ENCODE results near the gene RPL35. TPM values are rescaled to one million over a fixed set of nuclear protein-coding genes. Genes with fewer than 3 reads are reported as not detected.

Gene RPL35
- total and polyA plus RNA-seq, 10 of the 15 experiments (the other 5 are each of a cell fraction or from before 2014, with no cell fraction given), result 2,572 to 6,300 (median 3,864) TPM

- no peak for TF ChIP-seq YBX1 (IDR thresholded peaks at IDR 0.05)
- no peak for TF ChIP-seq TCF12 (IDR thresholded peaks at IDR 0.05; ENCODE audit: low read depth, low read length)
- TF ChIP-seq CBX3 (IDR thresholded peaks at IDR 0.05; ENCODE audit: borderline replicate concordance, low read depth), result no peak
These were observed 6.2 kb downstream of the RPL35 start (continued) for GRCh38 chr9:124855566-124855943.

- Histone ChIP-seq H3K9ac (ENCODE audit: control insufficient read depth, insufficient read depth, low read length) (no peak overlapping the region), H3K4me3 (no peak overlapping the region), H3K27me3 (replicated peaks in 1 of 2; ENCODE audit: control insufficient read depth in 2 of 2, insufficient read depth in 2 of 2, low read length in 1 of 2) (no peaks in the 10 kb centered on the region), H3K27ac (ENCODE audit: control insufficient read depth, insufficient read depth) (no peak overlapping the region), H2AFZ (ENCODE audit: control insufficient read depth, low read depth, low read length) (no peak overlapping the region), H4K20me1 (ENCODE audit: control insufficient read depth, insufficient read depth) (peaks cover 10% of the 10 kb centered on the region), H3K4me1 (ENCODE audit: control insufficient read depth, insufficient read depth, low read length) (peaks cover 11% of the 10 kb centered on the region), H3K36me3 (ENCODE audit: control insufficient read depth in 2 of 2, insufficient read depth in 2 of 2, low read length in 1 of 2) (peaks cover 23 to 27% of the 10 kb centered on the region in 2 experiments; a peak in 3 of 4 replicates), H3K9me3 (replicated peaks; ENCODE audit: control insufficient read depth, insufficient read depth, low read length) (no peaks in the 10 kb centered on the region), H3K4me2 (ENCODE audit: control insufficient read depth, insufficient read depth) (no peak overlapping the region), H3K79me2 (ENCODE audit: control insufficient read depth, insufficient read depth, low read length) (peaks cover 20% of the 10 kb centered on the region)
- RAD21 ChIA-PET (ENCODE audit: unreplicated experiment), result interaction anchor here (1.0 to 9.5 kb wide), 5 partner anchors 16 to 82 kb away, joined by 3 to 180 read pairs (median 6); partner anchors contain the start of genes NR6A1 and OLFML2A
- no TSS peak for BruUV-seq (replicated peaks)
- in situ Hi-C loops (cut with MboI) (loop anchor here (5.0 to 25.0 kb wide), 3 partner anchors 83 to 1943 kb away; partner anchors contain the start of genes NR6A1, RC3H2 and ZBTB6), intact Hi-C loops (cut with micrococcal nuclease; ENCODE audit: unreplicated experiment) (loop anchor here (1.0 to 5.0 kb wide), 2 partner anchors 39 to 238 kb away; no protein-coding TSS in a partner anchor)
- FAIRE-seq, result no peak
- POLR2A ChIA-PET, result interaction anchor here (0.6 to 1.4 kb wide), 4 partner anchors 31 to 84 kb away, joined by 3 to 4 read pairs (median 4); partner anchors contain the start of gene NR6A1
- ATAC-seq, result no peak
- CTCF ChIA-PET, result interaction anchor here (0.9 to 26.5 kb wide), 8 partner anchors 13 to 517 kb away, joined by 3 to 575 read pairs (median 36); partner anchors contain the start of genes NR6A1 and OLFML2A
- WGBS (ENCODE audit: insufficient coverage, insufficient replicate concordance, low lambda C conversion rate, missing lambda C conversion rate), result 72% methylated on average over 7 of the region's 7 CpGs
- TF ChIP-seq STAT3 (IDR thresholded peaks at IDR 0.05; ENCODE audit: low read depth, low read length) (no peak), TAF1 (IDR thresholded peaks at IDR 0.05; ENCODE audit: borderline replicate concordance, low read depth, low read length) (no peak)
- SMC1A ChIA-PET (ENCODE audit: uncharacterized antibody, unreplicated experiment), result interaction anchor here (0.6 to 12.1 kb wide), 5 partner anchors 39 to 617 kb away, joined by 3 to 233 read pairs (median 8); partner anchors contain the start of genes NR6A1 and OLFML2A
- DNase-seq (ENCODE audit: low read depth, low spot score), result no peak
These were observed 6.9 kb downstream of the RPL35 start for GRCh38 chr9:124854822-124855221.

All from GM12878 (cell line).